HG03378 (cell line): Measurements from ENCODE around the gene IRX2.

Experiments used
- ATAC-seq: cut with Tn5 transposase; IDR thresholded peaks from one replicate; pipeline ENCODE4 v1.9.1; 2021; ENCODE audit warnings: mild to moderate bottlenecking, moderate library complexity; ENCODE audit not compliant: unreplicated experiment

Gene IRX2

GRCh38 chr5:2699231-2699630, 52.2 kb downstream of the IRX2 start:
- ATAC-seq, result no peak

- ATAC-seq, result no peak
Observed at GRCh38 chr5:2698581-2698980, 52.9 kb downstream of the IRX2 start.

GRCh38 chr5:2697446-2698200, 53.9 kb downstream of the IRX2 start:
- ATAC-seq, result no peak

GRCh38 chr5:2697041-2697440, 54.4 kb downstream of the IRX2 start:
- ATAC-seq, result no peak
